AG09309 (cell line): ENCODE measurements around the gene HCFC2.

Source experiments
- DNase-seq: peaks from one replicate; pipeline ENCODE4 v3.0.0-alpha.2; 2010; ENCODE audit warnings: low read depth
- H3K4me3 ChIP-seq: 2 replicates; pipeline ENCODE4 v1.5.1; 2011; ENCODE audit warnings: mild to moderate bottlenecking, low read depth, low read length, moderate library complexity; ENCODE audit not compliant: control insufficient read depth
- CTCF ChIP-seq: IDR thresholded peaks from 2 replicates; pipeline ENCODE4 v1.5.1; 2011; ENCODE audit warnings: mild to moderate bottlenecking, low read depth, low read length, inconsistent platforms; ENCODE audit not compliant: insufficient read depth, control insufficient read depth; ENCODE audit errors: missing control alignments

The HCFC2 gene

GRCh38 chr12:104058802-104059201, 5.5 kb upstream of the HCFC2 start:
- no peak for TF ChIP-seq CTCF
- no peak overlapping the region for H3K4me3 ChIP-seq
- no peak for DNase-seq

GRCh38 chr12:104059963-104060362, 4.4 kb upstream of the HCFC2 start:
- DNase-seq, result no peak
- H3K4me3 ChIP-seq, result no peak overlapping the region
- TF ChIP-seq CTCF, result no peak

DNA sequence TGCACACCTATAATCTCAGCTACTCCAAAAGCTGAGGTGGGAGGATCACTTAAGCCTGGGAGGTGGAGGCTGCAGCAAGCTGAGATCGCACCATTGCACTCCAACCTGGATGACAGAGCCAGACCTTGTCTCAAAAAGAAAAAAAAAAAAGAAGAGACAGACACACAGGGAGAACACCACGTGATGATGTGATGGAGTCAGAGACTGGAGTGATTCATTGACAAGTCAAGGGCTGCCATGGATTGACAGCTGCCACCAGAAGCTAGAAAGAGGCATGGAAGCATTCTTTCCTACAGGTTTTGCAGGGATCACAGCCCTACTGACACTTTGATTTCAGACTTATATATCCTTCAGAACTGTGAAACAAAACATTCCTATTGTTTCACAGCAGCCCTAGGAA, 3.5 kb upstream of the HCFC2 start:
- no peak for TF ChIP-seq CTCF
- no peak for DNase-seq
- H3K4me3 ChIP-seq, result no peak overlapping the region

DNA sequence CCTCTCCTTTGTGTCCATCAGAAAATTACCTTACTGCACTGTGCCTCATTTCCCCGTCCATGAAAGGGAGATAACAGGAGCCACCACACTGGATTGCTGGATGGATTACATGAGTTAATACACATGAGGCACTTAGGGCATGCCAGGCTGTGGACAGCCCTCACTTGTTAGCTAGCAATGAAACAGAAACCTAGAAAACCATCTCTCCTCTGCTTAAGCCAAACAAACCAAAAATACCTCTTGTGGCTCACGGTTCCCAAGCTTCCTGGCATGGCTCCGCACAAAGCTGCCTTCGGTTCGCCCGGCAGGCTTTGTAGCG, 660 bp upstream of the HCFC2 start:
- DNase-seq, result no peak
- no peak for TF ChIP-seq CTCF
- peak overlapping the region; percentile 65 for H3K4me3 ChIP-seq

DNA sequence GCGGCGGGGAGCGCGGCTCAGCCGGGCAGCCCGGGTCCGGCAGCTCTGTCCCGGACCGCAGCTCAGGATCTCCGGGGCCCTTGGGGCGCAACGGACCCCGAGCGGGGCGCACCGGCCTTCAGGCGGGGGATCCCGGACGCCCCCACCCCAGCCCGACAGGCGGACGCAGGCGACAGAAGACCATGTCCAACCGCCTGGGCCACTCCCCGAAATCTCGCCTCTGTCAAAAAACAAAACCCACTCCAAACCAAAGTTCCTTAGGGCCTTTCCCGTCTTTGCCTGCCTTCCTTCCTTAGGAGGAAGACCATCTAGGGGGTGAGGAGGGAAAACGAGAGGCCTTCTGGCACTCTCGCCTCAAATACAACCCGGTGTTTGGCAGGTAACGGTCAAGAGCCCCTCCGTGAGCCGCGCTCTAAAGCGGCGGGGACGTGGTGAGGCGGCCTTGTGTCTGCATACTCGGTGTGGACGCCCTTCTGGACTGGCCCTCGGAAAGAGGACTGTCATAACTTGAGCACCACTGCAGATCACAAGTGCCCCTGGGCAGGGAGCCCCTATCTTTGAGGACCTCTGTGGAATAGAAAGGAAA, 604 bp downstream of the HCFC2 start:
- DNase-seq, result no peak
- TF ChIP-seq CTCF, result no peak
- peak overlapping the region; percentile 65 for H3K4me3 ChIP-seq

GRCh38 chr12:104072099-104072498, 7.8 kb downstream of the HCFC2 start:
- H3K4me3 ChIP-seq, result no peak overlapping the region
- DNase-seq, result no peak
- TF ChIP-seq CTCF, result no peak

GRCh38 chr12:104073699-104074098, 9.4 kb downstream of the HCFC2 start:
- no peak for DNase-seq
- no peak overlapping the region for H3K4me3 ChIP-seq
- TF ChIP-seq CTCF, result no peak
